IPS-18c (cell line): Measurements from ENCODE around the gene SPEF2.
"Not testable (repeated sequence)": the region's sequence is repeated elsewhere in the genome, so short reads cannot be mapped to it uniquely, and the experiment has no call there.

Experiments
- H3K4me3 ChIP-seq: 2 replicates; pipeline ENCODE4 v1.7.0; 2013; ENCODE audit warnings: low read depth, mild to moderate bottlenecking, low read length, moderate library complexity; ENCODE audit not compliant: insufficient read depth
- H3K9me3 ChIP-seq: one replicate; pipeline ENCODE4 v1.6.1; 2013; ENCODE audit warnings: mild to moderate bottlenecking, low read length, moderate library complexity; ENCODE audit not compliant: control insufficient read depth, insufficient read depth

The SPEF2 gene

DNA sequence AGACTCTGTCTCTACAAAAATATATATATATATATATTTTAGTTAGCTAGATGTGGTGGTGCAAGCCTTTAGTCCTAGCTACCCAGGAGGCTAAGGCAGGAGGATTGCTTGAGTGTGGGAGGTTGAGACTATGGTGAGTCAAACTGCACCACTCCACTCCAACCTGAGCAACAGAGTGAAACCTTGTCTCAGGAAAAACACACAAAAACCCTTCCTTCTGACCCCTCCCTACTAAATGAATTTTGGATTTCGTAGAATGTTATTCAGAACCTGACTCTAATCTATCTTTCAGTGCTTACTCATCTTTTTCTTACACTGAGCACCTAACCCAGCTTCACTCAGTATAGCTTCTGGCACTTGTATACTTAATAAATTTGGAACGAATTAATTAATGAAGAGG lies 203.8 kb downstream of the SPEF2 start:
- H3K4me3 ChIP-seq = no peak overlapping the region
- H3K9me3 ChIP-seq = no peaks in the 10 kb centered on the region

DNA sequence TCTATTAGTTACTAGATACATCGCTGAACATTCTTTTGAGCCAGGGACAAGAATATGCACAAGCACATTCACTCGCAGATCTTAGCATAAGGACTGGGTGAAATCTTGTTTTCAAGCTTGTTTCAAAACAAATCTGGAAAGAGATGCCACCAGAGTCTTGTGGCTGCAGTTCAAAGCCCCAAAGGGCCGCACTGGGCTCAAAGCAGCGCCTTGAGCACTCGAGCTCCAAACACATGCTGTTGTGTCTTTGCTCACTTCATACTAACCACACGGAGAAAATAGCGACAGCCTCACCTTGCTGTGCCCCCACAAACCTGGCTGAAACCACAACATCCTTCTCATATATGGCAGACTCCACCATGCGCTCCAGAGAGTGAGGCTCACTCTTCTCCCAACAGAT lies 204.8 kb downstream of the SPEF2 start:
- no peak overlapping the region for H3K4me3 ChIP-seq
- no peaks in the 10 kb centered on the region for H3K9me3 ChIP-seq

DNA sequence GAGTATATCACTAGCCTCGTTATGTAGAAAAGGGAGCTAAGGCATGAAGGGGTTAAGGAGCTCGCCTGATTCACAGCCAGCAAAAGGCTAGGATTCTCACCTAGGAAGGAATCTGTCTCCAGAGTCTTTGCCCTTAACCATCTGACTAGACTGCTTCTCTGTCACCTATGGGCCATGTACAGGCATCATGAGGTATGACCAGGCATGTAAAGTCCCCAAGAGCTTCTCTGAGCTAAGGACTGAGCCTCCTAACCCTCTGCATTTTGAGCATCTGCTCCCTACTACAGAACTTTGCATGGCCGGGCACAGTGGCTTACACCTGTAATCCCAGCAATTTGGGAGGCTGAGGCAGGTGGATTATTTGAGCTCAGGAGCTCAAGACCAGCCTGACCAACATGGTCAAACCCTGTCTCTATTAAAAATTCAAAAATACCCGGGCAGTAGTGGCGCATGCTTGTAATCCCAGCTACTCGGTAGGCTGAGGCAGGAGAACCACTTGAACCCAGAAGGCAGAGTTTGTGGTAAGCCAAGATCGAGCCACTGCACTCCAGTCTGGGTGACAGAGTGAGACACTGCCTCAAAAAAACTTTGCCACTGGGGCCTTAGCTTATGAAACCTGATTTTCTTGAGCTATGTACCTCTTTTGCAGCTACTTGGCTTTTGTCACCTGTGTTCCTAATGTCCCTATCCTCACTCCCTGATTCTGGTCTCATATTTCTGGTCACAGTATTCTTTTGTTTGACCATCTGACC lies 205.9 kb downstream of the SPEF2 start:
- Histone ChIP-seq H3K4me3 (no peak overlapping the region), H3K9me3 (no peaks in the 10 kb centered on the region)

GRCh38 chr5:35826056-35826455 lies 208.4 kb downstream of the SPEF2 start:
- Histone ChIP-seq H3K9me3 (no peaks in the 10 kb centered on the region), H3K4me3 (no peak overlapping the region)

DNA sequence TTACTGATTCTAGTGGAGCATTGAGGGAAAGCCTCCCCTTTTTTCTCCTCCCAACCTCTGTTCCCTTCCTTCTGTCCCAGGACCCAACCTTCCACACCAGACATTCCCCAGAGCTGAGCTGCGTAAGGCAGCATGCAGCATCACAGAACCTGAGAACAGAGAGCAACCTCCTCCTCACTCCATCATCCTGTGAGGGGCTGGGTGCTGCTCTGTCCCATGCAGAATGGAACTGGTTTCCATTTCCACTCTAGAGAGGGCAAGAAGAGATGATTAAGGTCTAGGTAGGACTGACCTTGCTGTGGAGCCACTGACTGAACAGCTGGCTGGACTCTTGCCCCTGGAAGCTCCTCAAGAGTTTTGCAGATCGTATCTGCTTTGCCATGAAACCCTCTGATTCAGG lies 208.9 kb downstream of the SPEF2 start:
- H3K4me3 ChIP-seq = no peak overlapping the region
- no peaks in the 10 kb centered on the region for H3K9me3 ChIP-seq

DNA sequence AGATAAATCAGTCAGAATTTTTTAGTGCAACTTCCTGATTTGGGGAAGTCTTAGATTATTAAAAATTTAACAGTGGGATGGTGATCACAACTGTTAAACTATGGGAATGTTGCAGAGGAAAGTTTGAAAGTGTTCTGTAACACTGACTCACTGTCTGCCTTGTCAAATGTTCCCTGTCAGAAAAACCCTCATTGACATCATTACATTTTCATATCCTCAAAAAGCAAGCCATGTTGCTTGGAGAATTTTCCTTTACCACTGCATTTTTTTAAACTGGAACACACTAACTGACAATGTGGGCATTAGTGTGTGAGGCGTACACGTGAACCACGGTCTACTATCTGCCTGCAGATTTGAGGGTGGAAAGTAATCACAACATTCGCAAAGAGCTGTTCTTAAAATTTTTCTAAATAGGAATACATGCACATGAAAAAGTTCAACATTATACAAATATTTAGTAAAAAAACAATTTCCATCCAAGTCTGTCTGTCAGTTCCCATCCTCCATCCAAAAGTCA lies 210.5 kb downstream of the SPEF2 start:
- H3K9me3 ChIP-seq = no peaks in the 10 kb centered on the region
- no peak overlapping the region for H3K4me3 ChIP-seq

GRCh38 chr5:35830587-35830986 lies 212.9 kb downstream of the SPEF2 start:
- no peak overlapping the region for H3K4me3 ChIP-seq
- no peaks in the 10 kb centered on the region for H3K9me3 ChIP-seq

DNA sequence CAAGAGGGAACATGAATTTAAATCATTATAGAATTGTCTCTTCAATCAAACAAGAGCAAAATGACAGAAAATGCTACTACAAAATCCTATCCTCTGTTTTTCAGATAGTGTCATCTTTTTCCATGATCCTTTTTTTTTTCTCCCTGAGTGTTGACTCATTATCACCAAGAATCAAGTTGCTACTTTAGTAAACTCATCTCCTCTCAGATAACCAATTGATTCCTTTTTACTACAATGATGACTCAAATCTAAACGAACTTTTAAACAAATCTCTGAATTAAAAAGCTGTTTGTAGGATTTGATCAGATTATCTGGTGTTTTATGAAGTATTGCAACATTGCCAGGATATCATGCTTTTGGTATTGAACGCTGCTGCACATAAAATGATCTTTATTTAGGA lies 215.1 kb downstream of the SPEF2 start:
- Histone ChIP-seq H3K9me3 (no peaks in the 10 kb centered on the region), H3K4me3 (no peak overlapping the region)

GRCh38 chr5:35833224-35833623 lies 215.6 kb downstream of the SPEF2 start:
- no peak overlapping the region for H3K4me3 ChIP-seq
- no peaks in the 10 kb centered on the region for H3K9me3 ChIP-seq

- H3K9me3 ChIP-seq = no peaks in the 10 kb centered on the region
These were observed 218.4 kb downstream of the SPEF2 start for GRCh38 chr5:35835796-35836742.

GRCh38 chr5:35838370-35839042 lies 220.8 kb downstream of the SPEF2 start:
- H3K4me3 ChIP-seq = no peak overlapping the region
- H3K9me3 ChIP-seq = no peaks in the 10 kb centered on the region

More at GRCh38 chr5:35835796-35836742, 218.4 kb downstream of the SPEF2 start:
- no peak overlapping the region for H3K4me3 ChIP-seq

DNA sequence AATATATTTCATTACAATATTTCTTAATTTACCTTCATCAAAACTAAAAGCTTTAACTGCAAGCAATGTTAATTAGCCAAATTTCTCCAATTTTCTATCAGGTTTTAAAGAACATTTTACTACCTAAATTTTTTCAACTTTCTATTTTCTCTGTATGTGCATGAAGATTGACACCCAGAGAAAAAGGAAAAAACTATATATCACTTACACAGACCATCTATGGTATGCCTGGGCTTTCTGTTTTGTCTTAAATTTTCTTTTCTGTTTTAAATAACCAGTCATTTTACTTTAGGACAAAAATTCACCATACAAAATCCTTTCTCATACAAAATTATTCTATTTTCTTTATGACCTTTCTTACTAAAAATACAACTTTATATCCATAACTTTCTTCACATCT lies 225.2 kb downstream of the SPEF2 start:
- peaks cover 9% of the 10 kb centered on the region for H3K9me3 ChIP-seq
- no peak overlapping the region for H3K4me3 ChIP-seq

- not testable (repeated sequence) for H3K4me3 ChIP-seq, H3K9me3 ChIP-seq
These were observed 227.8 kb downstream of the SPEF2 start for GRCh38 chr5:35845508-35845907.

DNA sequence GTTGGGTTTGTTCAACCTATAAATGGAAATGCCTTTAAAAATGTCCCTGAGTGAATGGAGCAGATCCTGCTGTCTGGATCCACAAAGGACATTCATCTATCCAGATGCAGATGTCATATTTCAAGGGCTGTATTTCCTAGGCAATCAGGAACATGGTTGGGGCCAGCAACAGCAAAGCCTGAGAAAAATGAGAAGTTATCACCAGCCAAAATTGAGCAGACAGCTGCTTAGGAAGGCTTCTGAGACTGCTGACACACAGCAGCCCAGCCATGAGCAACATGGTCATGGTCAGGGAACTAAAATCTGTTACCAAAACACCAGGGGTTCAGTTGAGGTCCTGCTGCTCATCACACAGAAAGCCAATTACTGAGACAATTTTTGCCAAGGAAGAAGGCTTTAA lies 229.8 kb downstream of the SPEF2 start:
- no peak overlapping the region for H3K4me3 ChIP-seq
- peaks cover 9% of the 10 kb centered on the region for H3K9me3 ChIP-seq

DNA sequence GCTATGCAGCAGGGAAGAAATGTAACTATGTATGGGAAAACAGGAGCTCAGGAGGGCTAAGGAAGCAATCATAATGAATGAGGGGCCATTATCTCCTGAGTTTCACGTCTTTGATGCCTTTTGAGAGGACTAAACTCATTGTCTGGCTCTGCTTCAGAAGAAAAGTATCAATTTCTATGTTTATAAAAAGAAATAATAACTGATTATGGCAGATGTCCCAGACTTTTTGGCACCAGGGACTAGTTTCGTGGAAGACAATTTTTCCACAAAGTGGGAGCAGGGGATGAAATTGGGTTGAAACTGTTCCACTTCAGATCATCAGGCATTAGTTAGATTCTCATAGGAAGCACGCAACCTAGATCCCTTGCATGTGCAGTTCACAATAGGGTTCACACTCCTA lies 230.3 kb downstream of the SPEF2 start:
- no peak overlapping the region for H3K4me3 ChIP-seq
- peaks cover 9% of the 10 kb centered on the region for H3K9me3 ChIP-seq

DNA sequence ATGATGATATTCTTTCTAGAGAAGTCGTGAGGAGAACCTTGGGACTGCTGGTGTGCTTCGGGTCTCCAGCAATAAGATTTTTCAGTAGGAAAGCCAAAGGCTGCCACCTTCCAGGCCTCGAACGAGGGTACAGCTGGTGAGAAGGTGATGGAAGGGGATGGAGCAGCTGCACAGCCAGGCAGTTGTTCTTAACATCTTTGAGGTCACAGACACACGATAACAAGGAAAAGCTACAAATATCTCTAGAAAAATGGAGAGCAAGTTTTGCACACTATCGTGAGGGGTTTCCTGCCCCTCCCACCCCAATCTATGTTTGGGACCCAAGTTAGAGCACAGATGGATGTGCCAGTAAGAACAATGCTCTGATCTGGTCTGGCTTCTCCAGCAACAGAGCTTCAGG lies 232.2 kb downstream of the SPEF2 start:
- Histone ChIP-seq H3K4me3 (no peak overlapping the region), H3K9me3 (peaks cover 6% of the 10 kb centered on the region)

DNA sequence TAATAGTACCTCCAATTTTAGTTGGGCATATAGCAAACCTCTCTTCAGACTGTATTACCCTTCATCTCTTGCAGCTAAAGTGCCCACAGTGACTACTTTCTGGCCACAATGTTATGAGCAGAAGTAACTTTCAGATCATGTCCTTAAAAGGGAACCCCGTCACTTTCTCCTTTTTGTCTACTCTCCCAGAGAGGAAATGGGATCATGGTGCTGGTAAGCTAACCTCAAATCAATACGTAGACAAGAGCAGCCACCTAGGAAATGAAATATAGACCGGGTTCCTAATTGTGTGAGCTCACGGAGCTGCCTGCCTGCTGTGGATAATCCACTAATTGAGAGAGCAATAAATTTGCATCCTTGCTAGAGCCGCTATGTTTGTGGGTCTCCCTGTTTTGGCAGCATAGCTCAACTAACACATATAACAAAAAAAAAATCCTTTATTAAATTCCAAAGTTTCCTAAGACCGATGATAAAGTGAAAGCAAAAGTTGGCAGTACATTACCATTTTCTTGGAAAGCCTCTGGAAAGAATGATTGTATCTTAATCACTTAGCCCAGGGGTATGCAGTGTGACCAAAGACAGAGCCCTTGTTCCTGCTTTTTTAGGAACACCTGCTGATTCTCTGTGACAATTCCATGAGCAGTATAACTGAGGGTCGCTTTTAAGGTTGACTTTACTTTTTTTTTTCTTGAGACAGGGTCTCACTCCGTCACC lies 233.5 kb downstream of the SPEF2 start:
- H3K9me3 ChIP-seq = no peaks in the 10 kb centered on the region
- no peak overlapping the region for H3K4me3 ChIP-seq
